Calu3 (cell line): ENCODE data around the gene CAMSAP1. TPM values are rescaled to one million over a fixed set of nuclear protein-coding genes. Genes with fewer than 3 reads are reported as not detected.

ENCODE experiments used
- BruUV-seq: library from RNA; stranded (reverse); fragments of 400-500 nt; replicated peaks from 2 replicates; lab custom pipeline; 2021; lab: Mats Ljungman, UMichigan
- CTCF ChIA-PET: fragments of 300-600 bp; sonication (Branson Sonifier 250); formaldehyde crosslinking; loops from one replicate; lab custom pipeline; 2022; ENCODE audit warnings: antibody characterized with exemption; lab: Charles Lee
- DNase-seq: peaks from one replicate; pipeline ENCODE4 v3.0.0; 2022
- H3K27ac Mint-ChIP-seq: one replicate; pipeline ENCODE4 v1.8.0; 2022; ENCODE audit warnings: mixed read lengths; ENCODE audit not compliant: unreplicated experiment
- H3K27me3 Mint-ChIP-seq: one replicate; pipeline ENCODE4 v1.8.0; 2022; ENCODE audit warnings: mixed read lengths; ENCODE audit not compliant: unreplicated experiment
- H3K36me3 Mint-ChIP-seq: one replicate; pipeline ENCODE4 v1.8.0; 2022; ENCODE audit warnings: mild to moderate bottlenecking, moderate library complexity, mixed read lengths; ENCODE audit not compliant: insufficient read depth, unreplicated experiment
- H3K4me1 Mint-ChIP-seq: one replicate; pipeline ENCODE4 v1.8.0; 2022; ENCODE audit warnings: mild to moderate bottlenecking, low read depth, mixed read lengths; ENCODE audit not compliant: unreplicated experiment
- H3K4me3 Mint-ChIP-seq: one replicate; pipeline ENCODE4 v1.8.0; 2022; ENCODE audit warnings: mild to moderate bottlenecking, low read depth, moderate library complexity, mixed read lengths; ENCODE audit not compliant: unreplicated experiment
- H3K9me3 Mint-ChIP-seq: one replicate; pipeline ENCODE4 v1.8.0; 2022; ENCODE audit warnings: low read depth, mixed read lengths; ENCODE audit not compliant: unreplicated experiment
- CTCF ChIP-seq: fragments of 200-600 bp; IDR thresholded peaks from one replicate; pipeline ENCODE4 v1.8.0; 2022; ENCODE audit warnings: antibody characterized with exemption; ENCODE audit not compliant: unreplicated experiment
- intact Hi-C: fragments of 100-400 bp; cut with micrococcal nuclease; formaldehyde crosslinking; loops from one replicate; pipeline ENCODE4 v1.10.0; 2022; ENCODE audit not compliant: unreplicated experiment
- total RNA-seq: library from RNA; stranded (reverse); gene quantifications from 2 replicates; pipeline ENCODE4 v1.2.3, GENCODE V29; 2022

CAMSAP1 gene
- total RNA-seq, 1 experiment from 2014 or later, result 28.1 TPM

DNA sequence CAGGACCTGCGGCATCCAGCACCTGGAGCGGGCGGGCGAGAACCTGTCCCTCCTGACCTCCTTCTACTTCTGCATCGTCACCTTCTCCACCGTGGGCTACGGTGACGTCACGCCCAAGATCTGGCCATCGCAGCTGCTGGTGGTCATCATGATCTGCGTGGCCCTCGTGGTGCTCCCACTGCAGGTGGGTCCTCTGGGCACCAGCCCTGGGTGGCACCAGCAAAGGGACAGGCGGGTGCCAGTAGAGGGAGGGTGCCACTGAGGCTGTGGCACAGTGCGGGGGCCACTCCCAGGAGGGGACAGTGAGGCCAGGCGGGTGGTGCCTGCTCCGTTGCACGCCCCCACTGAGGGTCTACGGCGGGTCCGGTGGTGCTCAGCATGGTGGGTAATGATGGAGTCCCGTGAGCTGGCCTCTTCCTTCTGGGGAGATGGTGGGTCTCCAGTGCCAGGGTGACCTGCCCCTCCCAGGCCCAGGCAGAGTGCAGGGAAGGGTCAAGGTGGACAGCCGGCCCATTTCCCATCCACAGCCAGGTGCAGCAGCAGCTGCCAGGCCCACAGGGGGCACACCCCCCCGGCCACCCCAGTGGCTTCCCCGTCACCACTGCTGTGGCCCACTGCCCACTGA, 147.6 kb downstream of the CAMSAP1 start:
- Mint-ChIP-seq H3K27ac (no peak overlapping the region), H3K4me1 (no peaks in the 10 kb centered on the region), H3K27me3 (peaks cover 29% of the 10 kb centered on the region), H3K4me3 (no peak overlapping the region), H3K9me3 (no peaks in the 10 kb centered on the region), H3K36me3 (no peaks in the 10 kb centered on the region)
- CTCF ChIA-PET, result no interaction called here
- no TSS peak for BruUV-seq
- no peak for TF ChIP-seq CTCF
- DNase-seq, result no peak
- intact Hi-C loops, result no loop called here

GRCh38 chr9:135758870-135759269, 148.5 kb downstream of the CAMSAP1 start:
- no peaks in the 10 kb centered on the region for H3K36me3 Mint-ChIP-seq
- no peak for TF ChIP-seq CTCF
- H3K4me3 Mint-ChIP-seq, result no peak overlapping the region
- no peak for DNase-seq
- BruUV-seq, result no TSS peak
- H3K9me3 Mint-ChIP-seq, result no peaks in the 10 kb centered on the region
- H3K27me3 Mint-ChIP-seq, result peaks cover 29% of the 10 kb centered on the region
- CTCF ChIA-PET, result no interaction called here
- intact Hi-C loops, result no loop called here
- H3K27ac Mint-ChIP-seq, result no peak overlapping the region
- H3K4me1 Mint-ChIP-seq, result no peaks in the 10 kb centered on the region

Other genes with a start within 250 kb of the CAMSAP1 start
- not detected in 2 replicates for gene LCN9, start 244.2 kb downstream of the CAMSAP1 start, total RNA-seq
- gene SOHLH1, start 208.1 kb downstream of the CAMSAP1 start, total RNA-seq, result not detected in 2 replicates
- not detected in 2 replicates for gene KCNT1, start 205.4 kb downstream of the CAMSAP1 start, total RNA-seq
- gene UBAC1, start 53.8 kb upstream of the CAMSAP1 start, total RNA-seq, result 19.5 and 19.7 TPM in 2 replicates
- 19.3 and 24.8 TPM in 2 replicates for gene NACC2, start 187.7 kb upstream of the CAMSAP1 start, total RNA-seq
- 23.9 and 26.3 TPM in 2 replicates for gene TMEM250, start 211.3 kb upstream of the CAMSAP1 start, total RNA-seq